C4-2B (cell line): ENCODE measurements around the gene SMIM24.

ENCODE experiments used
- ZFX ChIP-seq: fragments of 450-650 bp; IDR thresholded peaks from 2 replicates; pipeline ENCODE4 v1.6.1; 2017
- TF ChIP-seq, protein P1 (sequence below): fragments of 450-650 bp; conservative IDR thresholded peaks from 2 replicates; pipeline ENCODE4 v1.5.1; 2017; ENCODE audit warnings: mild to moderate bottlenecking

DNA sequence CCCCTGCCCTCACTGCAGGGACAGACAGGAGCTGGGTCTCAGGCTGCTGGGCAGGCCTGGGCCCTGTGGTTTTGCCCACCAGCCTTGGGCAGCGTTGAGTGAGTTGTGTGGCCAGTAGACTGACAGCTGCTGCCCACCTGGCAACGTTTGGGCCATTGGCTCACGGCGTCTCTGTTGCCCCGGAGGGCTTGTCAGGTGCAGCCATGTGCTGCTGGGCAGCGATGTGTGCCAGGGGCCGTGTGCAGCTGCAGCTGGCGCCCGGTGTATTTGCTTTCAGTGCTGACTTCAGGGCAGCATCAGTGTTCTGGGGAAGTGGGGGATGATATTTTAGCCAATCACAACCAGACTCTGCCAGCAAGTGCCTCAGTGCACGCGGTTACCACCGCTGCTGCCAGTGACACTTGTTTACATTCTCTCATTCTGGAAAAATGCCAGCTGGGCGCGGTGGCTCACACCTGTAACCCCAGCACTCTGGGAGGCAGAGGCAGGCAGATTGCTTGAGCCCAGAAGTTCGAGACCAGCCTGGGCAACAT is 36.4 kb upstream of the SMIM24 start:
- TF ChIP-seq, protein P1, sequence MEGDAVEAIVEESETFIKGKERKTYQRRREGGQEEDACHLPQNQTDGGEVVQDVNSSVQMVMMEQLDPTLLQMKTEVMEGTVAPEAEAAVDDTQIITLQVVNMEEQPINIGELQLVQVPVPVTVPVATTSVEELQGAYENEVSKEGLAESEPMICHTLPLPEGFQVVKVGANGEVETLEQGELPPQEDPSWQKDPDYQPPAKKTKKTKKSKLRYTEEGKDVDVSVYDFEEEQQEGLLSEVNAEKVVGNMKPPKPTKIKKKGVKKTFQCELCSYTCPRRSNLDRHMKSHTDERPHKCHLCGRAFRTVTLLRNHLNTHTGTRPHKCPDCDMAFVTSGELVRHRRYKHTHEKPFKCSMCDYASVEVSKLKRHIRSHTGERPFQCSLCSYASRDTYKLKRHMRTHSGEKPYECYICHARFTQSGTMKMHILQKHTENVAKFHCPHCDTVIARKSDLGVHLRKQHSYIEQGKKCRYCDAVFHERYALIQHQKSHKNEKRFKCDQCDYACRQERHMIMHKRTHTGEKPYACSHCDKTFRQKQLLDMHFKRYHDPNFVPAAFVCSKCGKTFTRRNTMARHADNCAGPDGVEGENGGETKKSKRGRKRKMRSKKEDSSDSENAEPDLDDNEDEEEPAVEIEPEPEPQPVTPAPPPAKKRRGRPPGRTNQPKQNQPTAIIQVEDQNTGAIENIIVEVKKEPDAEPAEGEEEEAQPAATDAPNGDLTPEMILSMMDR, result no peak
- no peak for TF ChIP-seq ZFX
